Kidney tubule cell (primary cell): ENCODE results near the gene ABCB9.
A peak's percentile ranks its signal among the peaks of the same experiment; 100 is the strongest.
"Not testable (repeated sequence)": the region's sequence is repeated elsewhere in the genome, so short reads cannot be mapped to it uniquely, and the experiment has no call there.

Experiments
- DNase-seq: peaks from one replicate; pipeline ENCODE4 v3.0.0-alpha.2; 2018; ENCODE audit warnings: low spot score

ABCB9 gene

DNA sequence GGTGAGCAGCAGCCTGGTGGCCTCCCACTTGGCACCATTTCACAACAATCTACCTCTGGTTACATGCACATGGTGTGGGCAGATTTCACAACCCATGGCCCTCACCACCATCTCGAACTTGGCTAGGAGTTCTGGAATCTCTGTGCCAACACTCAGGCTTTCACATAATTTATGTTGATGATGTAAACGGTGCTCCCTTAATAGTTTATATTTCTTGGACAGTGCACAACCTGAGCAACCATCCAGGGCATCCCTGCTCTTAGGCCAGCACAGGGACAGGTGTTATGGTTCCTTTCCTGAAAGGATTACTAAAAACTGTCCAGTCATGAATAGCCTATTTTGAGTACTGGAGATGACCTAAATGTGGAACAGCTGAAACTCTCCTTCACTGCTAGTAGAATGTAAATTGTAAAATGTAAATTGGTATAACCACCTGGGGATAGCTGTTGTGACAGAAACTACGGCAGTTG lies 28.6 kb downstream of the ABCB9 start:
- no peak for DNase-seq

DNA sequence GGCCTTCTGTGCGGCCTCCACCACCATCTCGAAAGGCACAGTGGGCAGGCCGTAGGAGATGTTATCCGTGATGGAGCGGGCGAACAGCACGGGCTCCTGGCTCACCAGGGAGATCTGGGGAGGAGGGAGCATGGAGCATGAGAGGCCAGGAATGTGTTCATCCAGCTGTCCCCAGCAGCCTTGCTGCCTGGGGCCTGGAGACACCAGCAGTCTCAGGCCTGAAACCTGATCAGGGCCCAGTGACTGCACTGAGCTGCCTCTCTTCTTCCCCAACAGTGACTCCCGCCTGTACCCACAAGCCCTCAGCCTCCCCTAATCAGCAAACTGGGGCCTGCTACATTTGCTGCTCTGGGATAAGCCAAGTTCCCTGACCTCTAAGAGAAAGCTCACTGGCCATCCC lies 30.9 kb downstream of the ABCB9 start:
- no peak for DNase-seq

GRCh38 chr12:122934722-122935121 lies 31.5 kb downstream of the ABCB9 start:
- DNase-seq: no peak

DNA sequence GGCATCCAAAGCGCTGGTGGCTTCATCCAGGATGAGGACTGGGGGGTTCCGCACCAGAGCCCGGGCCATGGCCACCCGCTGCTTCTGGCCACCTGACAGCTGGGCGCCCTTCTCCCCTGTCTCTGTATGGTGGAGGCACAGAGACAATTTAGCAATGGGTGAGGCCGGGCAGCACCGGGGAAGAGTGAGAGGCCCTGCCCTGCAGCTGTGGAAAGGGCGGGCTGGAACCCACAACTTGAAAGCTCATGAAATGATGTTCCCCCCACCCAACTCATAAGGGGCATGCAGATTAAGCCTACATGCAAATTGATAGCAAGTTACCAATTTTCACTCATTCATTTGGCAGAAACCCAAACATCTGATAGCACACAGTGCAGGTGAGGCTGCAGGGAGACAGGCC lies 34.1 kb downstream of the ABCB9 start:
- no peak for DNase-seq

GRCh38 chr12:122929812-122930211 lies 36.5 kb downstream of the ABCB9 start:
- DNase-seq: no peak

- no peak for DNase-seq
These were observed 37.1 kb downstream of the ABCB9 start for GRCh38 chr12:122929148-122929538.

- DNase-seq: no peak
These were observed 37.7 kb downstream of the ABCB9 start for GRCh38 chr12:122928404-122929147.

DNA sequence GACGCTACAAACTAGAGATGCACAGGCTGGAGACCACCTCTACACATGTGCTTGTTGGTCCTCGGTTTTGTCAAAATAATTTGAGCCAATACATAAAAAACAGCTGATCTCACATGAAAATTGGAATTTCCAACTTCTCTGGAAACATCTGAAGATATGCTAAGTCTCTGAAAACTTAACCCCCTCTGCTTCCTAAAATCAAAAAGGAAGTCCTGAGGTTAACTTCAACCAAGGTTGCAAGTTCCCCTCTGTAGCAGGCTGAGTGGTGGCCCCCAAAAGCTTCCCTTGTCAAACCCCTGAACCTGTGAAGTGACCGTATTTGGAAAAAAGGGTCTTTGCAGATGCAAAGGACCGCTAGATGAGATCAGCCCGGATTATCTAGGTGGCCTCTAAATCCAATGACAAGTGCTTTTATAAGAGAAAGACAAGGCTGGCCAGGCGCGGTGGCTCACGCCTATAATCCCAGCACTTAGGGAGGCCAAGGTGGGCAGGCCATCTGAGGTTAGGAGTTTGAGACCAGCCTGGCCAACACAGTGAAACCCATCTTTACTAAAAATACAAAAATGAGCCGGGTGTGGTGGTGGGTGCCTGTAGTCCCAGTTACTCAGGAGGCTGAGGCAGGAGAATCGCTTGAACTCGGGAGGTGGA lies 38.4 kb downstream of the ABCB9 start:
- DNase-seq: no peak

- DNase-seq: no peak
These were observed 44.3 kb downstream of the ABCB9 start for GRCh38 chr12:122921917-122922316.

GRCh38 chr12:122920687-122921086 lies 45.6 kb downstream of the ABCB9 start:
- DNase-seq: no peak

DNA sequence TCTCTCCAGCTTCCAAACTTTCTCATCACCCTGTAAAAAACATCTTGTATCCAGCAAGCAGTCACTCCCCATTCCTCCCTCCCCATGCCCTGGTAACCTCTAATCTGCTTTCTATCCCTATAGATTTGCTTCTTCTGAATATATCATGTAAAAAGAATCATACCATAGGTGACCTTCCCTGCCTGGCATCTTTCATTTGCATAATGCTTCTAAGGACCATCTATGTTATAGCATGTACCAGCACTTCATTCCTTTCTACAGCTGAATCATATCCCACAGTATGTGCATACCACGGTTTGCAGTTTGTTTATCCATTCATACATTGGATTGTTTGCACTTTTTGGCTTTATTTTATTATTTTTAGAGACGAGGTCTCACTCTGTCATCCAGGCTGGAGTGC lies 47.4 kb downstream of the ABCB9 start:
- DNase-seq: no peak

- DNase-seq: peak; percentile 30
These were observed 48.6 kb downstream of the ABCB9 start for GRCh38 chr12:122917507-122918121.

DNA sequence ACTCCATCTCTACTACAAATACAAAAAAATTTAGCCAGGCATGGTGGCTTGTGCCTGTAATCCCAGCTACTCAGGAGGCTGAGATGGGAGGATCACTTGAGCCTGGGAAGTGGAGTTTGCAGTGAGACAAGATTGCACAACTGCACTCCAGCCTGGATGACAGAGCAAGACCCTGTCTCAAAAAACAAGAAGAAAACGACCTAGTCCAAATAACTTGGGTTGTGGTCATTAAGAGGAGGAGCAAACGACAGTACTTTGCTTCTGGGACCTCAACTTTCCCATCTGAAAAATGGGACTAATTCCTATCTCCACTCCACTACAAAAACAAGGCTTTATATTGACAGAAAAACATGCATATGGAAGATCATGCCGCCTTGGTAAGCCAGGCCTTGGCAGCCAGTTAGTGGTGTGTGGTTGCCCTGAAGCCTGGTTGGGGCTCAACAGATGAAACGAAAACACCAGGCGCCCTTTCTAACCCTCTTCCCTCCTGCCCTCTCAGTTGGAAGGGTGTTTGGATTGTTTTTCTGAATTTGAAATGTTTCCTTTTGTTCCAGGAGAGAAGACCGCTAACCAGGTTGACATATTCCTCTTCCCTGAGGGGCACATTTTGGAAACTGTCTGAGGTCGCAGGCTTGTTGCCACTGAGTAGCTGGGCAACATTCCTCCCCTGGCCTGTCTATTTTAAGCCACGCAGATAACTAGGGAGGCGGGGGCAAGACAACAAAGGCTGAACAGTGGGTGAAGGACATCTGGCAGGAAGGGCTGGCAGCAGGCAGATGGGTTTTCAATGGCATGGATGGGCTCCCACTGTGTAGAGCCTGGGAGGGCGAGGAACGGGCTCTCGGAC lies 56.6 kb downstream of the ABCB9 start:
- no peak for DNase-seq

- DNase-seq: no peak
These were observed 57.3 kb downstream of the ABCB9 start for GRCh38 chr12:122908915-122909314.

- DNase-seq: not testable (repeated sequence)
These were observed 61.0 kb downstream of the ABCB9 start for GRCh38 chr12:122905258-122905657.

DNA sequence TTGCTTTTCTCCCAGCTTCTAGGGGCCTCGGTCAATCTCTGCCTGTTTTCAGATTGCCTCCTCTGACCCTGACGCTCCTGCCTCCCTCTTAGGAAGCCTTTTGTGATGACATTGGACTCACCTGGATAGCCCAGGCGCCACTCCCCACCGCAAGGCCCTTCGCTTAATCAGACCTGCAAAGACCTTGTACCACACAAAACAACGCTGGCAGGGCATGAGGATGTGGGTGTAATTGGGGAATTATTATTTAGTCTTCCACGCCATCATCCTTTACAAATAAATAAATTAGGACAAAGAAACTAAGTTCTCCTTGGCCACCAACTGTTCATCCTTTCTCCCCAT lies 62.6 kb downstream of the ABCB9 start:
- no peak for DNase-seq

- DNase-seq: no peak
These were observed 63.2 kb downstream of the ABCB9 start for GRCh38 chr12:122902854-122903692.

GRCh38 chr12:122899887-122900286 lies 66.4 kb downstream of the ABCB9 start:
- no peak for DNase-seq

GRCh38 chr12:122896662-122897061 lies 69.6 kb downstream of the ABCB9 start:
- no peak for DNase-seq

GRCh38 chr12:122895704-122896636 lies 70.3 kb downstream of the ABCB9 start, which contains the start of gene VPS37B:
TSS of gene VPS37B (minus strand) at chr12:122896124. CDS start at chr12:122896062, 62 bp downstream.
- DNase-seq: peak; percentile 89
